ENCODE results near the gene ARL5C.

DNA sequence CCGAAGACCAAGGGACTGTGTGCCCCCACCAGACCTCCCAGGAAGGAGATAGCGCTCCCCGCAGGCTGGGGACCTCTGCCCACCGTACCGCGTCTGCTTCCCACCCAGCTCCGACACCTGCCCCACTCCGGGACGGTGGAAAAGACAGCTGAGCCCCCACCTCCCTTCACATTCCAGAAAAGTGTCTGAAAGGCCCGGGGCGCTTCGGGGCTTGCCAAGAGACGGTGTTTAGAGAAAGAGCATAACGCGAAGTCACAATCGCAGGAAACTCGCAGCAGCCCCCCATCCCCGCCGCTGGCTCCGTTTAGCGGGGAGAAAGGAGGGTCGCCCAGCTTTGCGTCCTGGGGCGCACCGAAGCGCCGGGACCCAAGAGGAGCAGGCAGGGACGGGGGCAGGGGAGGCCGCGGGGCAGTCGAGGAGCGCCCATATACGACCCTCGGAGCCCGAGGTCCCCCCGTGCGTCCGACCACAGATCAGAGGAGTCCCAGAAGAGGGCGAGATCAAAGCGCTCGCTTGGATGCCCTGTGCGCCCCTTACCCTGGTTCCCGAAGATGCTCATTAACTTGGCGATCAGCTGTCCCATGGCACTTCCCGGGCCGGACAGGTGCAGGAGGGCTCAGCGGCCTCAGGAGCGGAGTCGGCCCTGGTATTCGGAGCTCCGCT lies 652 bp downstream of the ARL5C start:
- TF ChIP-seq GATA2 (IDR thresholded peaks at IDR 0.05; ENCODE audit: low read depth, low read length), result no peak
- TF ChIP-seq GATA3 (IDR thresholded peaks at IDR 0.05; ENCODE audit: low read depth, low read length), result no peak

All from SH-SY5Y (cell line).